ENCODE results near the gene ZC2HC1C.

DNA sequence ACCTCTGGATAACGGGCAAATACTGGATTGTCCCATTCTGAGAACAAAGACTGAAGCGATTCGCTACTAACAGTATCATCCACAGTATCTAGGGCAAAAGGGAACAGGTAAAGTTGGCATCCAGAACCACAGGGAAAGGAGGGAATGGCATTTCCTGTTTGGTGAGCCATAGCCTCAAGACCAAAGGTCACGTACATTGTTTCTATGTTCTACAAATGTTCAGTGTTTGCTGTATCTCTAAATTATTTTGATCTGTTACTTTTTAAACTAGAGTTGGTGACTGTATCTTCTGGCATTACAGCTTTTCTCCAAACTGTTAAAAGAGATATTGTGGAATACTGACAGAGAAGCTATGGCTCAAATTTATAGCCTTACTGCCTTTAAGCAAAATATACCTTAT lies 27.8 kb upstream of the ZC2HC1C start:
- TF ChIP-seq TAF1 (IDR thresholded peaks at IDR 0.05; ENCODE audit: borderline replicate concordance, insufficient read depth, low read length) (no peak), SIN3A (IDR thresholded peaks at IDR 0.05; ENCODE audit: borderline replicate concordance, insufficient read depth, low read length) (no peak)

Measured in PFSK-1 (cell line).